HepG2 (cell line): ENCODE data around the gene PRR15L. TPM values are rescaled to one million over a fixed set of nuclear protein-coding genes. Genes with fewer than 3 reads are reported as not detected.

ENCODE experiments used
- ATAC-seq: fragments of 200-7000 bp; cut with Tn5 transposase; 3 replicates; pipeline ENCODE4 v1.9.1; 2020; ENCODE audit warnings: mild to moderate bottlenecking, moderate library complexity
- BruUV-seq: library from RNA; stranded (reverse); fragments of 400-500 nt; replicated peaks from 2 replicates; lab custom pipeline; 2021; lab: Mats Ljungman, UMichigan
- CTCF ChIA-PET: fragments of 300-600 bp; formaldehyde crosslinking; extraction: SDS; loops from one replicate; lab custom pipeline; 2021; ENCODE audit warnings: low total read pairs, inconsistent platforms, low intra/inter-chr PET ratio; lab: Yijun Ruan, JAX
- POLR2A ChIA-PET: fragments of 350-600 bp; sonication (Branson Sonifier 250); formaldehyde crosslinking; loops from one replicate; lab custom pipeline; 2020; ENCODE audit warnings: antibody characterized with exemption, inconsistent platforms; lab: Yijun Ruan, JAX
- DNase-seq: peaks from one replicate; pipeline ENCODE4 v3.0.0-alpha.2; 2015; ENCODE audit warnings: low spot score
- FAIRE-seq: peaks from 3 replicates; lab custom pipeline; 2011; peaks lifted over from hg19 to GRCh38; lab: Jason Lieb, UNC
- H2AFZ ChIP-seq: one replicate; pipeline ENCODE4 v1.6.1; 2011; ENCODE audit warnings: low read length, inconsistent platforms
- H3K27ac ChIP-seq: fragments of 300-600 bp; 3 replicates; pipeline ENCODE4 v1.8.0; 2011; ENCODE audit warnings: mixed run types, mild to moderate bottlenecking, mixed read lengths, low read length, inconsistent platforms; ENCODE audit not compliant: insufficient read depth; ENCODE audit errors: extremely low read length
- H3K27me3 ChIP-seq, 2 experiments: fragments of 200-600 bp in 1 of 2; 2 replicates in 1 of 2; 3 replicates in 1 of 2; pipeline versions ENCODE4 v1.6.0 to v1.8.0; 2011; ENCODE audit warnings: low read length in 2 of 2, mild to moderate bottlenecking in 2 of 2, moderate library complexity in 2 of 2, inconsistent platforms in 1 of 2; ENCODE audit not compliant: insufficient read depth in 2 of 2, control insufficient read depth in 1 of 2
- H3K36me3 ChIP-seq, 2 experiments: fragments of 200-600 bp in 1 of 2; replicated peaks in 1 of 2; 2 replicates in 1 of 2; 3 replicates in 1 of 2; pipeline versions ENCODE4 v1.5.1 to v1.8.0; 2011; ENCODE audit warnings: low read length in 2 of 2, inconsistent platforms in 1 of 2; ENCODE audit not compliant: insufficient read depth in 2 of 2, control insufficient read depth in 1 of 2
- H3K4me1 ChIP-seq: 2 replicates; pipeline ENCODE4 v1.5.1; 2012; ENCODE audit warnings: low read length, inconsistent platforms; ENCODE audit not compliant: insufficient read depth
- H3K4me2 ChIP-seq: 2 replicates; pipeline ENCODE4 v1.6.0; 2011; ENCODE audit warnings: low read depth, low read length, inconsistent platforms
- H3K4me3 ChIP-seq, 3 experiments: fragments of 200-600 bp in 1 of 3; sonication (generic), shearing (Covaris generic) in 1 of 3; replicated peaks in 1 of 3; 2 replicates each; pipeline ENCODE4 v1.5.1; 2011 to 2016; ENCODE audit warnings: low read length in 3 of 3, inconsistent platforms in 2 of 3, low read depth in 2 of 3, mild to moderate bottlenecking in 2 of 3, control low read depth in 1 of 3, mixed read lengths in 1 of 3; ENCODE audit not compliant: insufficient read depth in 1 of 3
- H3K79me2 ChIP-seq: one replicate; pipeline ENCODE4 v1.6.1; 2011; ENCODE audit warnings: low read length, inconsistent platforms; ENCODE audit not compliant: insufficient read depth
- H3K9ac ChIP-seq: 2 replicates; pipeline ENCODE4 v1.6.0; 2011; ENCODE audit warnings: mild to moderate bottlenecking, low read depth, low read length, inconsistent platforms; ENCODE audit not compliant: insufficient read depth
- H3K9me3 ChIP-seq: 2 replicates; pipeline ENCODE4 v1.5.1; 2012; ENCODE audit warnings: mild to moderate bottlenecking, low read length
- H4K20me1 ChIP-seq: 2 replicates; pipeline ENCODE4 v1.6.0; 2011; ENCODE audit warnings: inconsistent platforms, mild to moderate bottlenecking, low read length, moderate library complexity; ENCODE audit not compliant: insufficient read depth
- ATM ChIP-seq: fragments of 450-650 bp; IDR thresholded peaks from 2 replicates; pipeline ENCODE4 v1.7.1; 2017; ENCODE audit warnings: mild to moderate bottlenecking, borderline replicate concordance
- HOXA7 ChIP-seq: sonication (generic); formaldehyde crosslinking; IDR thresholded peaks from 2 replicates; pipeline ENCODE4 v1.8.1; 2022; ENCODE audit warnings: mild to moderate bottlenecking, missing genetic modification reagents, moderate library complexity
- NR2F1 ChIP-seq, 2 experiments: fragments of 450-650 bp in 1 of 2; formaldehyde crosslinking in 1 of 2; IDR thresholded peaks; 2 replicates each; pipeline versions ENCODE4 v1.5.0 to v1.6.1; 2016 to 2020; ENCODE audit warnings: mild to moderate bottlenecking in 1 of 2, missing compliant biosample characterization in 1 of 2, missing genetic modification reagents in 1 of 2, moderate library complexity in 1 of 2
- PHB2 ChIP-seq: fragments of 450-650 bp; IDR thresholded peaks from 2 replicates; pipeline ENCODE4 v1.6.1; 2018; ENCODE audit not compliant: partially characterized antibody
- TARDBP ChIP-seq: sonication (generic); formaldehyde crosslinking; IDR thresholded peaks from 2 replicates; pipeline ENCODE4 v1.8.0; 2022; ENCODE audit warnings: mild to moderate bottlenecking, missing genetic modification reagents
- TBX2 ChIP-seq: sonication (generic); formaldehyde crosslinking; IDR thresholded peaks from 2 replicates; pipeline ENCODE4 v1.5.0; 2020; ENCODE audit warnings: missing genetic modification reagents, mild to moderate bottlenecking, borderline replicate concordance
- THAP9 ChIP-seq: sonication (generic); formaldehyde crosslinking; IDR thresholded peaks from 2 replicates; pipeline ENCODE4; 2020; ENCODE audit warnings: missing genetic modification reagents, mild to moderate bottlenecking, borderline replicate concordance
- ZFP36L1 ChIP-seq: sonication (generic); formaldehyde crosslinking; IDR thresholded peaks from 2 replicates; pipeline ENCODE4 v1.8.0; 2022; ENCODE audit warnings: mild to moderate bottlenecking, missing genetic modification reagents, moderate library complexity
- ZNF382 ChIP-seq: sonication (generic); formaldehyde crosslinking; IDR thresholded peaks from 2 replicates; pipeline ENCODE4 v1.5.0; 2020; ENCODE audit warnings: missing genetic modification reagents, mild to moderate bottlenecking, borderline replicate concordance
- WGBS: methylation state at CpG from one replicate; pipeline ENCODE4 v1.1.6; 2017; ENCODE audit warnings: low lambda C conversion rate; 5-methylcytosine and 5-hydroxymethylcytosine counted together
- in situ Hi-C: cut with HindIII; loops from 2 replicates; pipeline ENCODE4 v1.10.0; 2017; ENCODE audit warnings: low pct_unique_long_range_greater_than_20kb; ENCODE audit not compliant: extremely low pct_ligation_motif_present
- intact Hi-C: fragments of 100-400 bp; cut with micrococcal nuclease; formaldehyde crosslinking; loops from one replicate; pipeline ENCODE4 v1.10.0; 2022; ENCODE audit not compliant: unreplicated experiment
- polyA plus RNA-seq, 8 experiments: library from polyadenylated mRNA; depleted of rRNA in 3 of 8; stranded (reverse) in 7 of 8; unstranded in 1 of 8; fragments of >200 nt; fragmentation: Illumina TruSeq in 4 of 8; extraction: Trizol in 4 of 8; gene quantifications; 2 replicates each; pipeline versions ENCODE4 v1.2.1 to v1.2.3, GENCODE V29; 2011 to 2016; ENCODE audit warnings: low read depth in 4 of 8, missing spikeins in 1 of 8, mixed read lengths in 1 of 8; ENCODE audit not compliant: insufficient read depth in 1 of 8
- total RNA-seq, 5 experiments: library from RNA; depleted of rRNA; stranded (reverse); fragments of >200 nt; fragmentation: Illumina TruSeq; extraction: Trizol; gene quantifications; 2 replicates each; pipeline ENCODE4 v1.2.3, GENCODE V29; 2016; ENCODE audit warnings: low read depth in 1 of 5
- TF ChIP-seq, protein P1 (sequence below), 2 experiments: sonication (generic) in 1 of 2; formaldehyde crosslinking in 1 of 2; IDR thresholded peaks; 2 replicates each; pipeline versions ENCODE4 v1.4.0 to v1.6.1; 2018 to 2020; ENCODE audit warnings: missing genetic modification reagents in 2 of 2, borderline replicate concordance in 1 of 2, low read depth in 1 of 2, mild to moderate bottlenecking in 1 of 2, missing biosample characterization in 1 of 2
- TF ChIP-seq, protein P2 (sequence below): IDR thresholded peaks from 2 replicates; pipeline ENCODE4 v1.4.0; 2020; ENCODE audit warnings: mild to moderate bottlenecking, missing genetic modification reagents

Gene PRR15L
- total and polyA plus RNA-seq, 2 of the 13 experiments (the other 11 are each of a cell fraction or from before 2014, with no cell fraction given): 0.44 to 2.0 TPM

DNA sequence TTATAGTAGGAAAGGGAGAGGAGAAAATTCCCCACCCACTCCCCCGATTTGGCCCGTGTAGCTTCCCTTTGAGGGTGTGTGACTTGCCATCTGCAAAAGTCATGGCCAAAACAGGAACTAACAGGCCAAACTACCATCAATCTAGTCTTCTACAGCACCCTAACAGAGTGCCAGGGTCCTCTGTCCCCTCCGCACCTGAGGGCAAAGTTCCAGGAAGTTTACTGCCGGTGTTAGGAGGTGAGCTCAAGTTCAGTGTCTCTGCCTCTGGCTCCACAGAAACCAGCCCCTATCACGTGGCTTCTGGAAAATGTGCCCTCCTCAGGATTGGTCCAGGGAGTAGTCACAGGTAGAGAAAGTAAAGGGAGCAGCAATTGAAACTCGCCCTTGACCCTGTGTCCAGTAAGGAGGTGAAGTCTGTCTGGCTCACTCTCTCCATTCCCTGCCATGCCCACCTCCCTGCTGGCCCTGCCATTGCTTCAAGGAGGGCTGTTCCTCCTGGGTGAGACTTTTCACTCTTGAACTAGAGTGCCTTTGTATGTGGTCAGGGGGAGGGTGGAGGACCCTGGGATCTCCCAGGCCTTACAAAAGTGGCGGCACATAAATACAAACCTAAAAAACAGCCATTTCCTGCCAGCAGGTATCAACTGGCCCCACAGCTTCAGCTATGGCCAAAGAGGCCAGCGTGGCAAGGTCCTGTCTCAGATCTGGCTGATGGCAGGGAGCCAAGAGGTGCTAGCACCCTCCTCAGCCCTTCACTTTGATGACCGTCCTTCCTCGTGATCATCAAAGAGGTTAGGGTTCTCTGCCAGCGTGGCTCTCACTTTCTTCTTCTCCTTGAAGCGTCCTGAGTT lies 5.3 kb downstream of the PRR15L start:
- H3K9ac ChIP-seq: no peak overlapping the region
- H3K4me3 ChIP-seq: peak overlapping the region in 1 of 3 experiments; percentile 5; a peak in 1 of 6 replicates
- ChIA-PET POLR2A (interaction anchor here (1.0 to 15.1 kb wide), 7 partner anchors 8 to 121 kb away, joined by 3 to 267 read pairs (median 5); partner anchors contain the start of genes CDK5RAP3, LRRC46, MRPL10 and PNPO), CTCF (no interaction called here)
- peak overlapping the region; percentile 22 for H3K27ac ChIP-seq
- ATAC-seq: peak; percentile 10
- H3K79me2 ChIP-seq: no peaks in the 10 kb centered on the region
- 58% methylated on average over 12 of the region's 12 CpGs for WGBS
- no peaks in the 10 kb centered on the region for H3K9me3 ChIP-seq
- no peaks in the 10 kb centered on the region for H3K27me3 ChIP-seq
- DNase-seq: peak; percentile 67
- in situ Hi-C loops (no loop called here), intact Hi-C loops (no loop called here)
- peak; percentile 88 for FAIRE-seq
- H2AFZ ChIP-seq: no peak overlapping the region
- no TSS peak for BruUV-seq
- H4K20me1 ChIP-seq: no peaks in the 10 kb centered on the region
- H3K36me3 ChIP-seq: peaks cover 0 to 7% of the 10 kb centered on the region in 2 experiments; a peak in 1 of 5 replicates
- H3K4me1 ChIP-seq: peaks cover 83% of the 10 kb centered on the region
- peak overlapping the region; percentile 26; the same call in 1 of the 2 replicates for H3K4me2 ChIP-seq
- TF ChIP-seq ZNF382 (no peak), HOXA7 (CRISPR knock-in tag) (no peak), NR2F1 (CRISPR knock-in tag; IDR thresholded peaks at IDR 0.05) (peak in 1 of 2 experiments; percentile 54; a peak in 2 of 4 replicates), PHB2 (no peak), ZFP36L1 (no peak), TARDBP (CRISPR knock-in tag) (peak; percentile 56; the same call in 1 of the 2 replicates), THAP9 (CRISPR knock-in tag) (no peak), TBX2 (CRISPR knock-in tag) (peak; percentile 80), ATM (no peak)
- TF ChIP-seq, protein P1, sequence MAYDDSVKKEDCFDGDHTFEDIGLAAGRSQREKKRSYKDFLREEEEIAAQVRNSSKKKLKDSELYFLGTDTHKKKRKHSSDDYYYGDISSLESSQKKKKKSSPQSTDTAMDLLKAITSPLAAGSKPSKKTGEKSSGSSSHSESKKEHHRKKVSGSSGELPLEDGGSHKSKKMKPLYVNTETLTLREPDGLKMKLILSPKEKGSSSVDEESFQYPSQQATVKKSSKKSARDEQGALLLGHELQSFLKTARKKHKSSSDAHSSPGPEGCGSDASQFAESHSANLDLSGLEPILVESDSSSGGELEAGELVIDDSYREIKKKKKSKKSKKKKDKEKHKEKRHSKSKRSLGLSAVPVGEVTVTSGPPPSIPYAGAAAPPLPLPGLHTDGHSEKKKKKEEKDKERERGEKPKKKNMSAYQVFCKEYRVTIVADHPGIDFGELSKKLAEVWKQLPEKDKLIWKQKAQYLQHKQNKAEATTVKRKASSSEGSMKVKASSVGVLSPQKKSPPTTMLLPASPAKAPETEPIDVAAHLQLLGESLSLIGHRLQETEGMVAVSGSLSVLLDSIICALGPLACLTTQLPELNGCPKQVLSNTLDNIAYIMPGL (CRISPR knock-in tag; IDR thresholded peaks at IDR 0.05; ENCODE audit: borderline replicate concordance in 1 of 2, low read depth in 1 of 2): peak; percentile 40; a peak in 2 of 4 replicates
- TF ChIP-seq, protein P2, sequence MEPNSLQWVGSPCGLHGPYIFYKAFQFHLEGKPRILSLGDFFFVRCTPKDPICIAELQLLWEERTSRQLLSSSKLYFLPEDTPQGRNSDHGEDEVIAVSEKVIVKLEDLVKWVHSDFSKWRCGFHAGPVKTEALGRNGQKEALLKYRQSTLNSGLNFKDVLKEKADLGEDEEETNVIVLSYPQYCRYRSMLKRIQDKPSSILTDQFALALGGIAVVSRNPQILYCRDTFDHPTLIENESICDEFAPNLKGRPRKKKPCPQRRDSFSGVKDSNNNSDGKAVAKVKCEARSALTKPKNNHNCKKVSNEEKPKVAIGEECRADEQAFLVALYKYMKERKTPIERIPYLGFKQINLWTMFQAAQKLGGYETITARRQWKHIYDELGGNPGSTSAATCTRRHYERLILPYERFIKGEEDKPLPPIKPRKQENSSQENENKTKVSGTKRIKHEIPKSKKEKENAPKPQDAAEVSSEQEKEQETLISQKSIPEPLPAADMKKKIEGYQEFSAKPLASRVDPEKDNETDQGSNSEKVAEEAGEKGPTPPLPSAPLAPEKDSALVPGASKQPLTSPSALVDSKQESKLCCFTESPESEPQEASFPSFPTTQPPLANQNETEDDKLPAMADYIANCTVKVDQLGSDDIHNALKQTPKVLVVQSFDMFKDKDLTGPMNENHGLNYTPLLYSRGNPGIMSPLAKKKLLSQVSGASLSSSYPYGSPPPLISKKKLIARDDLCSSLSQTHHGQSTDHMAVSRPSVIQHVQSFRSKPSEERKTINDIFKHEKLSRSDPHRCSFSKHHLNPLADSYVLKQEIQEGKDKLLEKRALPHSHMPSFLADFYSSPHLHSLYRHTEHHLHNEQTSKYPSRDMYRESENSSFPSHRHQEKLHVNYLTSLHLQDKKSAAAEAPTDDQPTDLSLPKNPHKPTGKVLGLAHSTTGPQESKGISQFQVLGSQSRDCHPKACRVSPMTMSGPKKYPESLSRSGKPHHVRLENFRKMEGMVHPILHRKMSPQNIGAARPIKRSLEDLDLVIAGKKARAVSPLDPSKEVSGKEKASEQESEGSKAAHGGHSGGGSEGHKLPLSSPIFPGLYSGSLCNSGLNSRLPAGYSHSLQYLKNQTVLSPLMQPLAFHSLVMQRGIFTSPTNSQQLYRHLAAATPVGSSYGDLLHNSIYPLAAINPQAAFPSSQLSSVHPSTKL (CRISPR knock-in tag): peak; percentile 87
